ENCODE data around the gene CHRM5.

Gene CHRM5

GRCh38 chr15:34102175-34102925 lies 134.1 kb downstream of the CHRM5 start:
- no peak for DNase-seq

DNA sequence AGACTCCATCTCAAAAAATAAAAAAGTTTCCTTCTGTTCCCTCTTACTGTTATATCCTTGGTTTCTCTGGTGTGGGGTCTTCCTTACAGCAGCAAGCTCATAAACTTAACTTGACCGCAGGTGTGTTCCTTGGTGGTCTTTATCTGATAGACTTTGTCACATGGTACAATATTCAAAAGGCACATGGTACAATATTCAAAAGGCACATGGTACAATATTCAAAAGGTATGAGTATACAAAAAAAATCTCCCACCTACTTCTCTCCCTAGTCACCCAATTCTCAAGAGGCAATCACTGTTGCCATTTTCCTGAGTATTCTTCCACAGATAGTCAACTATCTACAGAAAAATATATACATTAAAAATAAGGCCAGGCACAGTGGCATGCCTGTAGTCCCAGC lies 138.1 kb downstream of the CHRM5 start:
- no peak for DNase-seq

GRCh38 chr15:34107315-34107714 lies 139.0 kb downstream of the CHRM5 start:
- no peak for DNase-seq

DNA sequence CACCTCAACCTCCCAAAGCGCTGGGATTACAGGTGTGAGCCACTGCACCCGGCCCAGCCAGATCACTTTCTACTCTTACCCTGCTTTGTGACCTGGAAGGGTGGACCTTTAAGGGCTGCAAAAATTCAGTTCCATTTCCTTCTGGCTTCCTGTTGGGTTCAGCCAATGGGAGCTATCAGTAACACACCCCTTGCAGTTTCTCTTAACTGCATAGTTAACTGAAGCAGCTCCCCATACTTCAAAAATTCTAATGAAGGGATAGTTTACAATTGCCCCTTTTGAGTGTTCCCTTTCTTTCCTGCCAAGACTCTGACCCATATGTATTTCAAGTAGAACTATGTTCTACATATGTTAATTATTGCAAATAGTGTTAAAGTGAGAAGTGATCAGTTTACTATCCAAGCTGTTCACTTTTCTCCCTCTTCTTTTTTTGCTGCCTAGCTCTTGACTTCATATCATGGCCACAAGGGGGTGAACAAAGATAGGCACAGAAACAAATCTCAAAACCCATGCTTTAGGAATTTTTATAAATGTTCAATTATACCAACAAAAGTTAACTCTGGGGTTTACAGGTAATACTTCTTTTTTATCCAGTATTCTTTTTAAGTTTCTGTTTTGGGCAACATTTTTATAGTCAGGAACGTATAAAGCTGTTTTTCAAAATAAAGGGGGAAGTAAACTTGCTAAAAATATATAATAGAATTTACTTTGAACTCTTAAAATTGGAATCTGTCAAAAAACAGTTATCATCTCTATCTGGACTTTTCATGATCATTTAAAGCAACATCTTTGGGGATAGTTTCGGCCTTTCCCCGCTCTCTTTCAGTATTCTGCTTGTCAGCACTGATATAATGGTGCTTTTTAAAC lies 141.7 kb downstream of the CHRM5 start:
- DNase-seq: no peak

DNA sequence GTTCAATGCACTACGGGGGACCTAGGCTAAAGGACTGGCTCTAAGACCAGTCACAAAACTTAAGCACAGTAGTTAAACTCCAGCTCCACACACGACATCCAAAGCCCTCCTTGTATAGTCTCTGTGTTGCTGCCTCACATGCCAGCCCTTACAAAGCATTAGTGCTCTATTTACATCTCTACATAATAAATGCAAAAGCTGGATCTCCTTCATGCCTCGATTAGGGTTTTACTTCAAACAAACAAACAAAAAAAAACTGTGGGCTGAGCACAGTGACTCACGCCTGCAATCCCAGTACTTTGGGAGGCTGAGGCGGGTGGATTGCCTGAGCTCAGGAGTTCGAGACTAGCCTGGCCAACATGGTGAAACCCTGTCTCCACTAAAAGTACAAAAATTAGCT lies 143.2 kb downstream of the CHRM5 start:
- no peak for DNase-seq

DNA sequence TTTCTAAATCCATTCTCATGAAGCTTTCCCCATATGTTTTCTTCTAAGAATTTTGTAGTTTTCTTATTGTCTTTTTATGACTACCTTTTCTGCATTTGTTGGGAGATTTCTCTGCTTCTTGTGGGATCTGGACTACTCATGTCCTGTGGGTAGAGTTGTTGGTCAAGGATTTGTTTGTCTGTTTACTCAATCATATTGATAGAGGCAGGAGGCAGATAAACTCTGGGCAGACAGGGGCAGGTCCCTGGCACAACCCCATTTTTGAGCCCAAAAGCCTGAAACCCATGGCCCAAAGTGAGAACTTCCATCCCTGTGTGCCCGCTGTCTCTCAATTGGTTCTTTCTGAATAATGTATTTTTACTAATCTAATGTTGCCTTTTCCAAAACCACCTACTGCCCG lies 145.9 kb downstream of the CHRM5 start:
- no peak for DNase-seq

DNA sequence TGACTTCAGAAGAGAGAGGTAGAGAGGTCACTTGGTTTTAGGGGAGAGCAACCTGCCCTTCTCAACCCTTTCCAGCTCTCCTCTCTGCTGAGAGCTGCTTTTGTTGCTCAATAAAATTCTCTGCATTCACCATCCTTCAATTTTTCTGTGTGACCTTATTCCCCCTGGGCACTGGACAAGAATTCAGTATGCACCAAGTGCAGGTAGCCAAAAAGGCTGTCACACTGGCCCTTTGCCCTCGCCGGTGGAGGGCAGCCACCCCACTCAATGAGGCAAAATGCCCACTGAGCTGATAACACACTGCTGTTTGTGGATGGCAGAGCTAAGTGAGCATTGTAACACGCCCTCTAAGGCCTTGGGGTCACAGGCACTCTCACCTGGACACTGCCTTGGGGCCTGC lies 146.4 kb downstream of the CHRM5 start:
- DNase-seq: no peak

DNA sequence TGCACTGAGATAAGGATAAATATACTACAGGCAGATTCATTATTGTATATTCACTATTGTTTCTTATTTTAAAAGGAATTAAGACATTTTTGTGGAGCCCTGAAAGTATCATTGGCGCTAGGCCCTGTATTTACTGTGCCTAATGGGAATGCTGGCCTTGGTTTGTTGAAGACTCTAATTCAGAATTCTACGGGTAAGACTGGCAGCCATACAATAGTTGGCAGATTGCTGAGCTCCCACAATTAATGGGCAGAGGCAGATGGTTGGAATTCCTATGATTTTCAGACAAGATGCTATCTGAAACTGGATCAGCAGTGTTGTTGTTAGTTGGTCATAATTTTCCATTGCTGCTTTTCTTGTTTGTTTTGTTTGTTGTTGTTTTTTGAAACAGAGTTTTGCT lies 148.3 kb downstream of the CHRM5 start:
- DNase-seq: no peak

All from NCI-H510A (cell line).